GM23248 (cell line): Measurements from ENCODE around the gene EIPR1. TPM values are rescaled to one million over a fixed set of nuclear protein-coding genes. Genes with fewer than 3 reads are reported as not detected.

Experiments
- DNase-seq: peaks from one replicate; pipeline ENCODE4 v3.0.0-alpha.2; 2015
- H2AFZ ChIP-seq: fragments of 200-600 bp; sonication (generic); 2 replicates; pipeline ENCODE4 v1.6.1; 2016; ENCODE audit warnings: antibody characterized with exemption
- H3F3A ChIP-seq: fragments of 200-600 bp; sonication (generic); 2 replicates; pipeline ENCODE4 v1.6.1; 2016; ENCODE audit warnings: mild to moderate bottlenecking, antibody characterized with exemption, mixed run types; ENCODE audit not compliant: insufficient read depth
- H3K27ac ChIP-seq: fragments of 200-600 bp; sonication (generic); 2 replicates; pipeline ENCODE4 v1.5.1; 2016; ENCODE audit warnings: mild to moderate bottlenecking
- H3K27me3 ChIP-seq: fragments of 200-600 bp; sonication (generic); replicated peaks from 2 replicates; pipeline ENCODE4 v1.6.1; 2016; ENCODE audit warnings: mild to moderate bottlenecking; ENCODE audit not compliant: insufficient read depth
- H3K36me3 ChIP-seq: fragments of 200-600 bp; sonication (generic); 2 replicates; pipeline ENCODE4 v1.6.1; 2016; ENCODE audit warnings: low read depth, mild to moderate bottlenecking
- H3K4me1 ChIP-seq: fragments of 200-600 bp; sonication (generic); 2 replicates; pipeline ENCODE4 v1.6.1; 2016; ENCODE audit warnings: mild to moderate bottlenecking; ENCODE audit not compliant: insufficient read depth
- H3K4me2 ChIP-seq: fragments of 200-600 bp; sonication (generic); one replicate; pipeline ENCODE4 v1.6.1; 2016; ENCODE audit warnings: mild to moderate bottlenecking; ENCODE audit not compliant: unreplicated experiment
- H3K4me3 ChIP-seq: fragments of 200-600 bp; sonication (generic); 2 replicates; pipeline ENCODE4 v1.5.1; 2016; ENCODE audit warnings: mild to moderate bottlenecking
- H3K79me2 ChIP-seq: fragments of 200-600 bp; sonication (generic); 2 replicates; pipeline ENCODE4 v1.6.1; 2016; ENCODE audit warnings: mild to moderate bottlenecking; ENCODE audit not compliant: insufficient read depth
- H3K9ac ChIP-seq: fragments of 200-600 bp; sonication (generic); 2 replicates; pipeline ENCODE4 v1.6.1; 2016; ENCODE audit warnings: mild to moderate bottlenecking
- H3K9me2 ChIP-seq: fragments of 200-600 bp; sonication (generic); 2 replicates; pipeline ENCODE4 v1.6.1; 2016; ENCODE audit warnings: mixed run types, mild to moderate bottlenecking, moderate library complexity; ENCODE audit not compliant: insufficient read depth
- H3K9me3 ChIP-seq: fragments of 200-600 bp; sonication (generic); one replicate; pipeline ENCODE4 v1.6.1; 2017; ENCODE audit warnings: low read depth
- H4K20me1 ChIP-seq: fragments of 200-600 bp; sonication (generic); 2 replicates; pipeline ENCODE4 v1.6.0; 2016; ENCODE audit not compliant: insufficient read depth
- EZH2 ChIP-seq: fragments of 200-600 bp; sonication (generic); IDR thresholded peaks from 2 replicates; pipeline ENCODE4 v1.6.1; 2018; ENCODE audit warnings: antibody characterized with exemption, mild to moderate bottlenecking; ENCODE audit not compliant: insufficient read depth, poor library complexity, severe bottlenecking
- EZH2phosphoT487 ChIP-seq: fragments of 200-600 bp; sonication (generic); IDR thresholded peaks from 2 replicates; pipeline ENCODE4 v1.6.1; 2018; ENCODE audit warnings: antibody characterized with exemption, moderate library complexity, mild to moderate bottlenecking, low read depth; ENCODE audit not compliant: insufficient read depth
- whole genome bisulfite sequencing, 2 experiments: methylation state at CpG; one replicate each; pipeline ENCODE4 v1.1.6; 2015 to 2017; ENCODE audit warnings: low lambda C conversion rate in 2 of 2, low coverage in 1 of 2; ENCODE audit errors: missing lambda C conversion rate in 2 of 2; 5-methylcytosine and 5-hydroxymethylcytosine counted together
- in situ Hi-C: fragments of 300-500 bp; cut with MboI; formaldehyde crosslinking; loops from 2 replicates; pipeline ENCODE4 v1.15.0; 2020
- polyA plus RNA-seq: library from polyadenylated mRNA; unstranded; fragments of >200 nt; fragmentation: Nextera tagmentation; extraction: Ambion mirVana; gene quantifications from 2 replicates; pipeline ENCODE4 v1.2.1, GENCODE V29; 2016
- total RNA-seq: library from RNA; depleted of rRNA; stranded (reverse); fragments of >200 nt; shearing (Covaris generic); gene quantifications from 2 replicates; pipeline ENCODE4 v1.2.3, GENCODE V29; 2014

The EIPR1 gene
- total and polyA plus RNA-seq, 2 experiments from 2014 or later, result 20.2 to 46.5 TPM

DNA sequence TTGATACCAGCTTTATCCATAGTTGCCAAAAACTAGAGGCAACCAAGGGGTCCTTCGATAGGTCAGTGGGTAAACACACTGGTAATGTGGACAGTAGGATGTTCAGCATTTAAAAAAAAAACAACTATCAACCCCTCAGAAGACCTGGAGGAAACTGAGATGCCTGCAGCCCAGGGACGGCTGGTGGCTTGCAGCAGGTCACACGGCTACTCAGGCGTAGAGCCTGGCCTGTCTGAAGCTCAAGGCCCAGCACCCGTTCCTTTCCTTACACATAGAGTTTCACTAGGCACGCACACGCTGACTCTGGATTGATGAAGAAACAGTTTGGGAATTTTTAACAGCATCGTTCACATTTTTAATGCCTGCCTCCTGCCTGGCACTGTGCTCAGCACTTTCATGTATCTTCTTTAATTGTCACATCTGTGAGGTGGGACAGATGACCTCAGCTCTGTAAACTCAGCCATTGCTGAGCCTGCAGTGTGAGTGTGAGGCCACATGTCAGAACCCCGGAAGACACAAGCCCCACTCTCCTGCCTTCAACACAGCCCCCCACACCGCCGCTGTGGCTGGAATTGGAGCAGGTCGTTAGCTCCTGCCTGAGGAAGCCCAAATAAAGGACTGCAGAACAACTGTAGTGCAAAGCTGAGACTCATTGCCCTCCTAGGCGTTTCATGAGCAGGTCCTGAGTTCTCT is 42.6 kb upstream of the EIPR1 start:
- DNase-seq, result no peak
- in situ Hi-C loops, result no loop called here
- WGBS, 2 experiments, result 83 to 86% methylated on average over 13 of the region's 13 CpGs
- H3K9ac ChIP-seq, result no peak overlapping the region
- H3K4me1 ChIP-seq, result no peaks in the 10 kb centered on the region
- peaks cover 16% of the 10 kb centered on the region; the same call in 1 of the 2 replicates for H3K79me2 ChIP-seq
- peaks cover 15% of the 10 kb centered on the region; the same call in 1 of the 2 replicates for H3K36me3 ChIP-seq
- no peak overlapping the region for H3K4me2 ChIP-seq
- no peak overlapping the region for H3K4me3 ChIP-seq
- H3F3A ChIP-seq, result no peaks in the 10 kb centered on the region
- TF ChIP-seq EZH2 (no peak), EZH2phosphoT487 (no peak)
- no peak overlapping the region for H2AFZ ChIP-seq
- H4K20me1 ChIP-seq, result no peaks in the 10 kb centered on the region
- no peaks in the 10 kb centered on the region for H3K27me3 ChIP-seq
- H3K27ac ChIP-seq, result no peak overlapping the region
- H3K9me3 ChIP-seq, result no peaks in the 10 kb centered on the region
- H3K9me2 ChIP-seq, result no peaks in the 10 kb centered on the region

DNA sequence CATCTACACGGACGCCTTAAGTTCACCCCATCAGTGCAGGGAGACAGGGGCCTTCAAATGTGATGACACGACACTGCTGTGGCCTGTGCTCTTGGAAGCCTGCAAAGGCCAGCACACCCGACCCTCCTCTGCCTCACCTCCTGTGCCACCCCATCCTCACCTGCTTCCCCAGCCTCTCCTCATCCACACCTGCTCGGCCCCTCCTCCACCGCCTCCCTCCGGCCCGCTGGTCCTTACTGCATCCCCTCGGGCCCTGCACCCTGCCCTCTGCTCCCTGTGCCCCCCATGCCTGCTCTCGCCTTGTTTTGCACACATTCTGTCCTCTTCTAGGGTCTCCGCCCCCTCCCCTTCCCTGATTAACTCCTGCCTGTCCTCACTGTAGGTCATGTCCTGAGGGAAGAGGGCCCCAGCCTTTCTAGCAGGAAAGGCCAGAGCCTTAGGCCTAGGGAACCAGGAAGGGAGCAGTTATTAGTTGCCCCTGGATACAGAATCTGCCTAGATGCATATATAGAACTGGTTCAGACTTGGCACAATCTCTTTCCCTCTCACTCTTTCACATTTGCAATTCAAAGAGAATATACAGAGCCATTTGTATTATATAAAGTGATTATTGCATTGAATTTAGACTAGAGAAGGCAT is 41.3 kb upstream of the EIPR1 start:
- H3K36me3 ChIP-seq, result 0 out of 2 replicates have a peak, but pooled peaks cover 6% of the 10 kb centered on the region
- no peaks in the 10 kb centered on the region for H3K4me1 ChIP-seq
- no peak overlapping the region for H3K27ac ChIP-seq
- H3K9me3 ChIP-seq, result no peaks in the 10 kb centered on the region
- H3K79me2 ChIP-seq, result peaks cover 11% of the 10 kb centered on the region; the same call in 1 of the 2 replicates
- no peaks in the 10 kb centered on the region for H3K27me3 ChIP-seq
- no peaks in the 10 kb centered on the region for H4K20me1 ChIP-seq
- no peak overlapping the region for H3K4me2 ChIP-seq
- H3K9me2 ChIP-seq, result no peaks in the 10 kb centered on the region
- WGBS, 2 experiments, result 79 to 91% methylated on average over 10 to 11 of the region's 11 CpGs
- no peaks in the 10 kb centered on the region for H3F3A ChIP-seq
- no peak for DNase-seq
- no peak overlapping the region for H3K4me3 ChIP-seq
- no peak overlapping the region for H2AFZ ChIP-seq
- in situ Hi-C loops, result no loop called here
- no peak for TF ChIP-seq EZH2
- no peak for TF ChIP-seq EZH2phosphoT487
- no peak overlapping the region for H3K9ac ChIP-seq

DNA sequence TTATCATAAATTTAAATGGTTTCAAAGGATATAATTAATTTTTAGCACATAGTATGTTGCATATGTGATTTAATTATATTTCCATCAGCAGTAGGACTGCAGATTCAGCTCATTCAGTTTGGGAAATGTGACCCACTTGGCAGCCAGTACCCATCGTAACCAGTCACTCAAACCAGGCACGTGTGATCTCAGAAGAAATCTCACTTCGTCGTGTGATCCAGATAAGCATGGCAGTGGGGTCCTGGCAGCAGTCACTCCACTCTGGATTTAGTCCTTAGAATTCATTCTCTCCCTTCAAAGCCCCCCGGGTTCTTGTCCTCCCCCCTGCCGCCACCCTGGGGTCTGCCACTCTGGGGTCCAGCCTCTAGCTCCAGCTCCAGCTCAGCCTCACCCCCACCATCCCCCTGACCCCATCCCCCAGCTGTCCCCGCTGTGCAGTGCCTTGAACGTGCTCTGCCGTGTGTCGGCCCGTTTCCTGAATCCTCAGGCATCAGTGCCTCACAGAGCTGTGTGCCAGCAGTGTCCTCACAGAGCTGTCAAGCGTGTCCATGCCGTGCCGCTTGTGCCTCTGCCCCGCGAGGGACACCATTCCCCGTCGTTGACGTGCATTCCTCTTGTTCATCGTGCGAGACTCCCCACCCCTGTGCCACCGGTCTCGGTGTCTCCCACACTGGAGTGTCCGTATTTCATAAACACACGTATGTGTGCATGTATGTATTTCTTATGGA is 36.7 kb upstream of the EIPR1 start:
- H3K36me3 ChIP-seq, result peaks cover 11% of the 10 kb centered on the region; the same call in 1 of the 2 replicates
- no peak overlapping the region for H2AFZ ChIP-seq
- no peaks in the 10 kb centered on the region for H3K4me1 ChIP-seq
- H3F3A ChIP-seq, result no peaks in the 10 kb centered on the region
- H3K79me2 ChIP-seq, result peaks cover 38% of the 10 kb centered on the region
- TF ChIP-seq EZH2phosphoT487, result no peak
- no peak for TF ChIP-seq EZH2
- no peak for DNase-seq
- WGBS, 2 experiments, result 89 to 93% methylated on average over 24 to 25 of the region's 25 CpGs
- H3K4me3 ChIP-seq, result no peak overlapping the region
- no peak overlapping the region for H3K4me2 ChIP-seq
- in situ Hi-C loops, result no loop called here
- H3K9me2 ChIP-seq, result no peaks in the 10 kb centered on the region
- H3K27ac ChIP-seq, result no peak overlapping the region
- H3K9ac ChIP-seq, result no peak overlapping the region
- no peaks in the 10 kb centered on the region for H3K9me3 ChIP-seq
- no peaks in the 10 kb centered on the region for H4K20me1 ChIP-seq
- no peaks in the 10 kb centered on the region for H3K27me3 ChIP-seq

DNA sequence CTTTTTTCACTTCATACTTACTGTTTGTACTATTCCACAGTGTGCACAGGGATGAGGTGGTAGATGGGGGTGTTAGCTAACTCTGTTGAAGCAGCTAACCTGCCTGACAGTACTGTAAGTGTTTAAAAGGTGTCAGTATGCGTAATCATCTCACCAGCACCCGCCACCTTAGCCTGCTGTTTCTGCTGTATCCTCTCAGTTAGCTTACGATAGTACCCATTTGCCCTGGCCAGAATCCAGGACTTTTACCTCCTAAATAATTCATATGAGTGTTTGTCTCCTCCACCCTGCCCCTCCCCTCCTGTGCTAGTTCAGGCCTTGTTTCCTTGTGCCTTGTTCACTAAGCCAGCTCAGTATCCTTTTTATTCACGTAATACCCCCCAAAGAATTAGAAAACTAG is 36.1 kb upstream of the EIPR1 start:
- TF ChIP-seq EZH2phosphoT487 (no peak), EZH2 (no peak)
- Histone ChIP-seq H3K36me3 (peaks cover 11% of the 10 kb centered on the region; the same call in 1 of the 2 replicates), H3K9ac (no peak overlapping the region), H3K4me1 (no peaks in the 10 kb centered on the region), H3K9me2 (no peaks in the 10 kb centered on the region), H3K27me3 (no peaks in the 10 kb centered on the region), H3F3A (no peaks in the 10 kb centered on the region), H3K9me3 (no peaks in the 10 kb centered on the region), H2AFZ (no peak overlapping the region), H3K4me3 (no peak overlapping the region), H3K79me2 (peaks cover 44% of the 10 kb centered on the region), H4K20me1 (no peaks in the 10 kb centered on the region), H3K4me2 (no peak overlapping the region), H3K27ac (no peak overlapping the region)
- WGBS, 2 experiments, result 97 to 98% methylated on average over 4 of the region's 4 CpGs
- in situ Hi-C loops, result no loop called here
- no peak for DNase-seq
